Dedifferentiated amniotic fluid mesenchymal stem cell (primary cell): ENCODE measurements around the gene KIRREL3.

Source experiments
- DNase-seq: peaks from one replicate; pipeline ENCODE4 v3.0.0-alpha.2; 2016; ENCODE audit errors: extremely low spot score

The KIRREL3 gene

DNA sequence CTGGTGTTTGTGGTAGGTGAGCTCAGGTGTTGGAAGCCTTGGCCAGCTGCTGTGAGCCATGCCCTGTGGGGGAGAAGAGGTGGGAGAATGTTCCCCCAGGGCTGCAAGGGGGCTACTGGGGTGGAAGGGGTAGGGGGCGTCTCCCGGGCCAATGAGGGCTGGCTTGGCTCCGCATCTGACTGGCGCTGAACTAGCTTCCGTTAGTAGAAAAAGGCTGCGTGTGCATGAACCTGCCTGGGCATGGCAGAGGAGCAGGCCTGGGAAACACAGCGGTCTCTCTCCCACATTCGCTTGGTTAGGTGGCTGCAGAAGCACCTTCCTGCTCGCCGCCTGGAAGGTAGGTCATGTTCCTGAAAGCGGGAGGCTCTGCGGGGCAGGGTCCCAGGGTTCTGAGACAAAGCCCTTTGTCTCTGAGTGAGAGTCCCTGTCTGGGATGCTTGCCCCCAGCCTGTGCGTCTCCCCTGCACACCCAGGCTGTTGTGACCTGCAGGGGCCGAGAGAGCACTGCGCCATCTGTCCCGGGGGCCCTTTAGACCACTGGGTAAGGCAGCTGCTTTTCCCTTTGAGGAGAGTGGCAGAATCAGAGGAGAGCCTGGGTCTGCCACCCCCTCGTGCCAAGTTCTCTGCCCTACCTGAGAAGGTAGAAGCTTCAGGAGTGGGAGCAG, 466.3 kb downstream of the KIRREL3 start:
- DNase-seq: no peak

DNA sequence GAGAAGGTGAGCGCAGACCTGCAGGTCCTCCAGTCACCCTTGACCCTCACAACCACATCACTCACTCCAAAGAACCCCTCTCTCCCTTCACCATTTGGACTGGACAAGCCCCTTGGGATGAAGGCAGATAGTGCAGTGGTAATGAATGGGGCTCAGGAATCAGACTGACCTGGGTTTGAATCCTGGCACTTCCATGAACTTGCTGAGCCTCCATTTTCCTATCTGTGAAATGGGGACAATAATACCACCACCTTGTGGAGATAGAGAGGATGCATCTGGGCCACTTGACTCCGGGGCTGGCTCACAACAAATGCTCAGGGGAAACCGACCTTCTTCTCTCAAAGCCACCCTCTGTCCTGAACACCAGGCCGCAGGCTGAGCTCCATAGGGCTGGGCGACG, 467.0 kb downstream of the KIRREL3 start:
- DNase-seq: no peak

DNA sequence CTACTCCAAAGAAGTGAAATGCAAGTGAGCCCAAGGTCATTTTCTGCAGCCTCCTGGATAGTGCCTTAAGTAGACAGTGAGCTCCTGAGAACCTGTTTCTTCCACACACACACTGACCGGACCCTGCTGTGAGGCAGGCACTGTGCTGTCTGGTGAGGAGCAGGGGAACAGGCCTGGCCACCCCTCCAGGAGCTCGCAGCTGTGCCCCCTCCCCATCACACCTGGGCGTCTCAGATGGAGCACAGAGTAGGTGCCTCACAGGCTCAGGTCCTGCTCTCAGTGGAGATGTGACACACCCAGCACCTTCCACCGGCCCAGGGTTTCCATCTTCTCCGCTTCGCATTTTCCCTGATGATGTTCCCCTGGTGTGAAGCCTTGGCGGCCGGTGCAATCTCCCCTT, 470.2 kb downstream of the KIRREL3 start:
- no peak for DNase-seq

DNA sequence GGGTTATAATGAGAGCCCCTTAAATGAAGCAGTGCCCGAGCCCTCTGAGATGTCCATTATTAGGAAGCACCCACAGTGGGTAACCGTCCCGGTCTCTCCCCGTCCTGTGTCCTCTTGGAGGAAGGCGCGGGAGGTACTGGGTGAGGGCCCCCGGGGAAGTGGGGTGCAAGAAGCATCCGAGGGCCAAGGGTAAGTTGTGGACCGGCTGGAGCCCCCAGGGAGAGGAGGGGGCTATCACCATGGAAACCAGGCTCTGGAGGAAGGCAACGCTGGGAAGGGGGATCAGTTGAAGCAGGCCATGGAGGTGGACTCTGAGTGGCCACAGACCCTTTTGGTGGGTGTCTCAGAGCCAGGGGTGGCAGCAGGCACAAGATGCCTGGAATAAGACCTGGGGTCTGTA, 471.5 kb downstream of the KIRREL3 start:
- no peak for DNase-seq

DNA sequence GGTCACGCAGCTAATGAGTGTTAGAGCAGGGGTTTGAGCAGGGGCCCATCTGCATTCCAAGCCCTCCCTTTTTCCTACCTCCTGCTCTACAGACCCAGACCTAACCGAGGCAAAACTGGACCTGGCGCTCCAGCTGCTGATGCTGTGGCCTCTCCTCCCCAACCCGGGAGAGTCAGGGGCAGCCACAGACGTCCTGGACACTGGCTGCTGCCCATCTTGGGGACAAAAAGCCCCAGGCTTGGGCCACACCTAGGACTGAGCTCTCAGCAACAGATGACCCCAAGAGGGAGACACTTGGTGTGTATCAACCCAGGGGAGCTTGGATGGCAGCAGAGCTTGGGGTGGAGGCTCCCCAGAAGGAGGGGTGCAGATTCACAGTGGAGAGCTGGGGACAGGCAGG, 472.5 kb downstream of the KIRREL3 start:
- no peak for DNase-seq

DNA sequence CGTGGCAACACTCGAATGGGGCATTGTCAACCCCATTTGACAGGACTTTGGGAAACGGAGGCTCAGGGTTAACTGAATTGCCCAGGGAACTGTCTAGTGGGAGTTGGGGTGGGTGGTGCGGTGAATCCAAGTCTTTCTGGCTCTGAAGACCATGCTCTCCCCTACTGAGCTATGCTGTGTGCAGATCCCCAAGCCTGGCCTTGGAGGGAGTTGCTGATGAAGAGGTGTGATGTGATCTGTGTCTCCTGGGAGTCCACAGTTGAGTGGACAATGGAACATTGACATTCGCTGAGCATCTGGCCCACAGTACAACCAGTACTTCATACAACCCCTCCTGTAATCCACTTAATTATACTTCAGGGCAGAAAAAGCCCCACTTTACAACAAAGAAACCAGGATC, 472.9 kb downstream of the KIRREL3 start:
- no peak for DNase-seq

DNA sequence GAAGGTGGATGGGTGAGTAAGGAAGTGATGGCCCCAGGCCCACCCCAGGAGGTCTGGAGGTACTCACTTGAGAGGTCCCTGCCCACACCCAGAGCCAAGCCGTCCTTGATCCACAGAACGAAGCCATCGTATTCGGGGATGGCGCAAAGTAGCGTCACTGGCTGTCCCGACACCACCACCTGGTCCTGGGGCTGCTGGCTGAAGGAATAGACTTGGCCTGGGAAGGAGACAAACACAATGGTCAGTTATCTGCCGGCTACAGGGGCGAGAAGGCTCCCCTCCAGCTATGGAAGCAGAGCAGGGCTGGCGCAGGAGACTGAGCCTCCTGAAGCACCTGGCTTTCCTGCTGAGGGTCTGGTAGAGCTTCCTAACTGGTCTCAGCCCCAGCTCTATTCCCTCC, 474.1 kb downstream of the KIRREL3 start:
- DNase-seq: no peak

DNA sequence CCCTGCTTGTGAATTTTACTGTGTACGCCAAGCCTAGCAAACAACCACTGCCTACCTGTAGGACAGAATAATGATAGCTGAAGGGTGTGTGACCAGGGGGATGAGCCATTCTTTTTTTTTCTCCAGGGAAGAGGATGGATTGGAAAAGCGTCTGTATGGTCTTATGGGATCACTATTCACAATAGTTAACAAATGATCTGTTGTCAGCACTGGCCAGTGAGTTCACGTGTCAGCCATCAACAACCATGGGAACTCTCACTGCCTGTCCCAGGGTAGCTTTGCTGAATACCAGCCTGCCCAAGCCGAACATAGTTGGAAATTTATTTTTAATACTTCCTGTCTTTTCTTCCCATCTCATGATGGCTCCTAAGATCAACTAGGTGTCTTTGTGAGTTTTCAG, 474.9 kb downstream of the KIRREL3 start:
- DNase-seq: no peak

DNA sequence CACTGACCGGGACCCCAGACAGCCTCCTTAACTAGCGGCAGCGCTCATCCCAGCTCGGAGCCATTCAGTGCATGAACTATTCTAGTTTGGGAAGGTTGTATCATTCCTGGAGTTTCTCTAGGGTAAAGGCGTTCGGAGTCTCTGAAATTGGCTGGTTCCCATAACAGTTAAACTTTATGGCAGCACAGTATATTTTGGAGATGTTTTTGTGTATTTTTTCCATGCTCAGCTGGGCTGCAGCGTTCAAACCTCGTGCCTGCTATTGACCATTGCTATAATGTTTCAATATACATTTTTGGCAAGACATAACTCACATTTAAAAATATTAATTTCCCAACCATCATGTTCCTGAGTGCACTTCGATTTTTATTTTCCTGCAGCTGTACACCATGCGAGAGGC, 475.4 kb downstream of the KIRREL3 start:
- DNase-seq: no peak

DNA sequence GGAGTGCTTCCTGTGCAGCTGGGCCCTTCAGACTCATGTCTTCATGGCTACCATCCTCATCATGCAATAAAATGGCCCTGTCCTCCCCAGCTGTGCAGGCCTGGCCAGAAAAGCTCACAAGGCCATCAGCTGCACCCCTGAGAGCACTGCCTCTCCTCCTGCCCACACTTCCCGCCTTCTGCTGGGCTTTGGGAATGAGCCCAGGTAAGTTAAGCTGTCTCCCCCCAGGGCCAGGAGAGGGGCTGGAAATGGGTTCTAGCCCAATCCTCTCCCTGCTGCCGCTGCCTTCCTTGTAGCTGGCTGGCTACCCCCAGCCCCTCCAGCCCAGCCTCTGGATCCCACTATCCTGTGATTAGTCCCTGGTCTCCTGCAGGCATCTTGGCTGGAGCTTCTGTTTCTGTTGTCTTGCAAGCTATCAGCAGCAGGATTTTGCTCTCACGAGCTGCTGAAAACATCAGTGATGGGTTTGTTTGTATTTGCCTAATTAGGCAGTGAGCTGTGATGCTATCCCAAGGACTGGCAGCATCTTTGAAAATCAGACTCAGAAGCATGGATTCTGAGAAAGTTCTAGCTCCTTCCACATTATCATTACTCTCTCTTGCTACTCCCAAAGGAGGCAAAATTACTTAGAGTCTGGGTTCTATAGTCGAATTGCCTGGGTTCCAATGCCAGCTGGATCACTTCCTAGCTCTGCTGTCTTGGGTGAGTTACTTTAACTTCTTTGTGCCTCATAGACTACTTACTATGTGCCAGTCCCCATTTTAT, 476.9 kb downstream of the KIRREL3 start:
- DNase-seq: no peak

DNA sequence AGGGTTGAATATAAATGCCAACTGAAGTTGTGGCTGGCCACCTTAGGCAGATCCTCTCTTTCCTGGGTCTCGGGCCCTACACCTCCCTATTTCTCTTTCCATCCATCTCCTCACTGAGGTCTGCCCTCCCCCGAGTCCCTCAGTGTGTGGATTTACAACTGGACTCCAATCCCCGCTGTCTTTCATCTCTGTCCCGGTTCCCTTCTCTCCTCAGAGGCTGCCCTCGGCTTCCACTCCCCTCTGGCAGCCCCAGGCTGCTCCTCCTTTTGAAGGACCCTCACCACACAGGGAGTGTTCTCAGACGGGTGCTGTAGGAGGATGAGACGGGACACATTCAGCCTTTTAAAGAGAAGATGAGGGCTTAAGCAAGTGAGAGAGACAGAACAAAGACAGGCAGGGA, 478.0 kb downstream of the KIRREL3 start:
- no peak for DNase-seq

DNA sequence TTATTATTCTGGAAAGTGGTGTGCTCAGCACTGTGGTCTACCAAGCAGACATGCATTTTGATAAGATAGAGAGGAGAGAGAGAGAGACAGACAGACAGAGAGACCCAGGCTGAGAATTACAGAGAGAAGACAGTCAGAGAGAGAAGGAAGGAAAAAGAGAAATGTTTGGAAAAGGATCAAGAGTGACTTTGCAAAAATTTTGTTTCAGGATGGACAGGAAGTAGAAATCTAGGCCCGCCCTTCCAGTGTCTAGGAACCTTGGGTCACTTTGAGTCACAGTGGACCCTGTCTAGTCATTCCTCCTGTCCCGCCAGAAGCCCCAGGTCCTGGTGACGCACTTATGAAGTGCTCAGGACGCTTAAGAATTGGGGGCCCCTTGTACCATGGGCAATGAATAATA, 478.4 kb downstream of the KIRREL3 start:
- DNase-seq: no peak

DNA sequence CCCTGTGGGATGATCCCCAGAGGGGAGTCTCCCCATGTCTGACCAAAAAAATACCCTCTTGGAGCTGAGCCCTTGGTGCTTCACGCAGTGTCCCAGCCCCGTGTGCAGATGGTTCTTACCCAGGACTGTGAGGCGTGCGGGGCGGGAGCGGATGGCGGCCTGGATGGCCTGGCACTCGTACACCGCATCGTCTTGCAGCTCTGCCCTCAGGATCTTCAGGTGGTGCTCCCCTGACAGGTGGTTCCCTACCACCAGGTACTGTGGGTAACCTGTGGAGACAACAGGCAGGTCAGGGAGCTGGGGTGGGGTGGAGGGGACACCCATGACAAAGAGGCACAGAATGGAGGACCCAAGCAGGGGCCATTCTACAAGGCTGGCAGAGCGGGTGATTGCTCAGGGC, 479.4 kb downstream of the KIRREL3 start:
- DNase-seq: no peak

DNA sequence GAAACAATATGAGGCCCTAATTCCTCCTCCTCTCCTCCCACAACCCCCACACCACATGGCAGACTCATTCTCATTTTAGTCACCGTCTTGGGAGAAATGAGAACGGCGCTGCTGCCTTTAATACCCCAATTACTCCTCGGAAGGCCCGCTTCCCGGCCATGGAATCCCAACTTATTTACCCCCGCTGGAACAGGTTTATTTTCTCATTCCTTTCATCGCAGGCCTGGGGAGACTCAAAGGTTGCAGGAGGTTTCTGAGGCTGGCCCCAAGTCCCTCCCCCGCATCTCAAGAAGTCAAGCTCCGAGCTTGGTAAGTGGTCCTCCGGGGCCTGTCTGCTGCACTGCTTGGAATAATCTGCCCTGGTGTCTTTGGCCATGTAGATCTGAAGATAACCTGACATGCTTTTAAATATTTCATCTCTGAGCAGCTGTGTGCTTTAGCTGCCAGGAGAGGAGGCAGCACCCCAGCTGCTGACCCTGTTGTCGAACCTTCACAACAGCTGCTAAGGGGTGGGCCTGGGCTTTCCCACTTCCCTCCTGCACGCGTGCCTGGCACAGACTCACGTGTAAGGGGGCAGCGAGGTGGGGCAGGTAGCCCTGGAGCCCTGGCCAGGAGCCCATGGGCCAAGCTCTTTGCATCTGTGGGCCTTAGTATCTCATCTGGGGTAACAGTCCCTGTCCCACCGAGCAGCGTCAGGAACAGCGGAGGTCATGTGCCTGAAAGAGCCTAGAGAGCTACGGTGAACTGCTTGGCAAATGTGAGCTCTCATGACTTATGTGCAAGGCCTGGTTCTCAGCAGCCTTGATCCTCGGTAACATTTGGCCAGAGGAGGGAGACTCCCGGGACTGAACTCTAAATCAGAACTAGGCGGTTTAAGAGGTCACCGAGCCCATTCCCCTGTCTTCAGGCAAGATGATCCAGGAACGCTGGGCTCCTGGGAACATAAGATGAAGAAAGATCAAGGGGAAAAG, 480.5 kb downstream of the KIRREL3 start:
- no peak for DNase-seq

DNA sequence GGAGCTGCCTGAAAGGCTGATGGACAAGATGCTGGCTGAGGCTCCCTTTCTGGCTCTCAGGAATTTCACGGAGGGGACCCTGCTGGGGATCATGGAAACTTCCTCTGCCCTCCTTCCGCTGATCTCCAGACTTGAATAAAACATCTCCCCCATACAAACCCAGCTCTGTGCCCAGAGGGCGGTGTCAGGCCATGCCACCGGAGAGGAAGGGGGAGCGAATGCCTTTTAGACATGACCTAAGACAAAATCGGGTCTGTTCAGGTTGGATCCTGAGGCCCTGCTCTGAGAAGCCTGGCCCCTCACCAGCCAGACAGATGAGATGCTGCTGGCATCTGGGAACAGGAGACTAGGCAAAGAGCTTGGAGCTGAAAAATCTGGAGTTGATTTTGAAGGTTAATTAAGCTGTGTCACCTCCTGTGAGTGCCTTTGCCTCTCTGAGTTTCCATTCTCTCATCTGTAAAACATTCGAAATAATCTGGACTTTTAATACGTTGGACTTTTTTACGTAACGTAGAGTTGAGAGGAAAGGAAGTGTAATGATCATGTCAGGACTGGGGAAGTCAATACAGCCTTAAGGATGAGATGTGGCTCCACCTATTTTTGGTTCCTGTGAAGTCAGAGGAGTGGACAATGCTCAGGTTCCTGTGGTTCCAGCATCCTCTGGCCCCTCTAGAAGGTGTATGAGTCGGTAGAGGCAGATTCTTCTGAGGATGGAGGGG, 481.4 kb downstream of the KIRREL3 start:
- DNase-seq: no peak

DNA sequence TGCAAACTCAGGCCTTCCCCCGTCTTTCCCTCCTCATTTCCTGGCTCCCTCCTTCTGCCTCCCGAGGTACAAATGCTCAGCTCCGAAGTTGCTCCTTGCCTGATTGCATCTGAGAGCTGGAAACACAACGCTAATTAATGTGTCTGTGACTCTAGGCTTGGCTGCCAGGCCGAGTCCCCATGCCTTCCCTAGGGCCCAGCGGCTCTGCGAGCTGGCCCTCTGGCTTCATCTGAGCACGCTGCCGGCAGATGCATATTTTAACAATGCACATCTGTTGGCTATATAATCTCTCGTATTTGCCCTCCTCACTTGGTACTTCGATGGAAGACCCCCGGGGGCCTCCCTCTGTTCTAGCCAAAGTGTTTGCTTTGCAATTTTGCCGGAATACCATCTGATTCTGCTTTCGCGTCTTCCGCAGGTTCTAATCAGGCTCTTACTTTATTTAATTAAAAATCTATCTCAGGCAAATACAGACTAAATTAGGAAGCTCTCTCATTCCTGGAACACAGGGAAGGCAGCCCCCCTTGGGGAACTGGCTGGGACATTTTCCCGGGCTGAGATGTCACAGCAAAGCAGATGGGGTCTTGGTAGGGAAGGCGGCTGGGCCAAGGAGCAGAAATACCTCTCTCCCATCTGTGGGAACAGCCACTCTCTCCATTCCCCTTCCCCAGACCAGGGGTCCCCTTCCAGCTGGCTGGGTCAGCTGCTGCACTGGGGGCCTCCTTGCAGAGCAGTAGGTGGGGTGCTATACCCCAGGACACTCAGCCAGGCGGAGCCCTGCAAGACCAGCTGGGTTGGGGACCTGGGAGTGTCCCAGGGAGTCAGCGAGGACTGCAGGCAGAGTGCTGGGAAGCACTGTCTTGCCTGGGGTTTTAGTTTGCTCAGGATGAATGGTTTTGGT, 482.2 kb downstream of the KIRREL3 start:
- no peak for DNase-seq

DNA sequence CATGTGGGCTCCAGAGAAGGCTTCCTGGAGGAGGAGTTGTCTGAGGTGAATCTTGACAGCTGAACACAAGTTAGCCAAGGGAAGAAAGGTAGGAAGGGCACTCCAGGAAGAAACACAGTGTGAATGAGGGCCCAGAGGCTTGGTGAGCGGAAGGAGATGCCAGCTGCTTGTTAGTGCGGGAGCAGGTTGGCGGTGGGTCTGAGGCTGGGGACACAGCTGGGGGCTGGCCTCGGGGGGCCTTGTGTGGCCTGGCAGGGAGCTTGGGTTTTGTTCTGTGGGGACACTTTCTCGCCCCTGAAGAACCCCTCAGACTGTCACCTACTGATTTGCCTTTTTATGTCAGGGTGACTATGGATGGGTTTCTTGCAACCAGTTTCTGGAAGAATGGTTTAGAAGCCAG, 485.1 kb downstream of the KIRREL3 start:
- no peak for DNase-seq

DNA sequence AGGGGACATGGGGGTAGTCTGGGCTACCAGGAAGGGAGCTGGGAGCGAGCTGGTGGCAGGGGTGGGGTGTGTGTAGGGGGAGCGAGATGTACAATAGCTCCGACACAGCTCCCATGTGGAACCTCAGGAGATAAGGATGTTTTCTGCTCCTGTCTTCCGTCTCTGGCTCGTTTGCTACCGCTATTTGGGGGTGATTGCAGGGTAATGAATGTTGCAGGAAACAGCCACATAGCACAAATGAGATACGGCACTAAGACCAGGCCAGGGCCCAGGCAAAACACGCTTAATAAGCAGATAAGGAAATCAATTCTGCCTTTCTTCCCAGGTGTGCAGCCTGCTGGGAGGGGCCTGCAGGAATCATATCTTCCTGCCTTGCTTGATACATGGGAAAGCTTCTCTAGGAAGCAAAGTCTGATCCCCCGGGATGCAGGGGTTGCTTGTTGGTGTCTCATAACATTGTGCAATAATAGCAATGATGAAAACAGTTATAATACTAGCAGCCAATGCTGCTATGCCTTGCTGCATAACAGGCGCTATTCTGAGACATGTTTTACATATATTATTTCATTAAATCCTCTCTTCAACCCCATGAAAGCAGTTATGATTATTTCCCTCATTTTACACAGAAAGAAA, 486.4 kb downstream of the KIRREL3 start:
- no peak for DNase-seq

DNA sequence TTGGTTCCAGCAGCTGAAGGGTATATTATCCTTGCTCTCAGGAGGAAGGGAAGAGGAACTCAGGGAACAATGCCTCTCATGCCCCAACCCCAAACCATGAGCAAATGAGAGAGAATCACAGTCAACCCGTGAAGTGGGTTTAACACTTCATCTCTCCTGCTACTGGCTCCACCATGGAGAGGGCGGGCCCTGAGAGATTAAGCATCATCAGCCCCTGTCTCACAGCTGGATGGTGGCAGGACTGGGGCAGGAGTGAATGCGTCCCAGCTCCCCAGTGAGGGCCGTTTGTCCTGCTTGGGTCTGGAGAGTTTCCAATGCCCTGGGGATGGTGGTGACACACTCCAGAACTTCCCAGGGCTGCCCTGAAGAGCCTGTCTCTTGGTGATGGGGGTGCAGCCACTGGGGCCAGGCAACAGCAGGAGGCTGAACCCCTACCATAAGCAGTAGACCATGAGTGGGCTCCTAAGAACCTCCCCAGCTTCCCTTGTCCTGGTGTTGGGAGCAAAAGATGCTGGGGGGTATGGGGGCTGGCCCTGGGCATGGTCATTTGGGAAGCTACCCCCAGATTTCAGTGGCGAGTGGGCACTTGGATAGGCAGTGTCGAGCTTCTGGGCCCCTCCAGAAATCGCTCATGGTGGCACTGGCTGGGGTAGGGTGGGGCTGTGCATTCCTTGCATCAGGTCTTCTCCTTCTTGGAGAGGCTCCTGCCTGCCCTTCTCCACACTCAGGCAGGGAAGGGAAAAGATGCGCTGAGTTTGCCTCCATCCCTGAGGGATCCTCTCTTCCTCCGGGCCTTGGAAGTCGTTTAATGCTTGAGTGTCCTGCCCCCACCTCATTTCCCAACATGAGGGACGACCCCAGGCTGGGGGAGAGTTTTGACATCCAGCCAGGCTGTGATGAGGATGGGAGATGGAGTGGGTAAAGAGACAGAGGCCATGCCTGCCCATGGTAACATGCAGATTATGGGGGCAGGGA, 487.5 kb downstream of the KIRREL3 start:
- DNase-seq: no peak
